AG04449 (cell line): ENCODE measurements around the gene ZDHHC22.

Experiments used
- CTCF ChIA-PET: fragments of 350-600 bp; formaldehyde crosslinking; extraction: SDS; loops from one replicate; lab custom pipeline; 2021; ENCODE audit warnings: antibody characterized with exemption; lab: Yijun Ruan, JAX
- POLR2A ChIA-PET: fragments of 400-600, 350-600 bp; formaldehyde crosslinking; extraction: SDS; loops from one replicate; lab custom pipeline; 2020; ENCODE audit warnings: antibody characterized with exemption, inconsistent platforms; lab: Yijun Ruan, JAX
- DNase-seq: peaks from one replicate; pipeline ENCODE4 v3.0.0-alpha.2; 2010; ENCODE audit warnings: low read depth, low spot score
- H3K4me3 ChIP-seq: 2 replicates; pipeline ENCODE4 v1.5.1; 2011; ENCODE audit warnings: low read depth, mild to moderate bottlenecking, control low read depth, low read length
- TF ChIP-seq, protein P1 (sequence below): IDR thresholded peaks from one replicate; pipeline ENCODE4 v1.5.1; 2011; ENCODE audit warnings: mild to moderate bottlenecking, moderate library complexity, low read length, control low read depth, inconsistent platforms; ENCODE audit not compliant: insufficient read depth; ENCODE audit errors: missing control alignments

The ZDHHC22 gene

GRCh38 chr14:77133720-77134338 lies 7.8 kb downstream of the ZDHHC22 start:
- DNase-seq = no peak
- ChIA-PET POLR2A (no interaction called here), CTCF (interaction anchor here (1.1 to 2.4 kb wide), 6 partner anchors 9 to 261 kb away, joined by 3 to 21 read pairs (median 7); no protein-coding TSS in a partner anchor)
- no peak overlapping the region for H3K4me3 ChIP-seq
- TF ChIP-seq, protein P1, sequence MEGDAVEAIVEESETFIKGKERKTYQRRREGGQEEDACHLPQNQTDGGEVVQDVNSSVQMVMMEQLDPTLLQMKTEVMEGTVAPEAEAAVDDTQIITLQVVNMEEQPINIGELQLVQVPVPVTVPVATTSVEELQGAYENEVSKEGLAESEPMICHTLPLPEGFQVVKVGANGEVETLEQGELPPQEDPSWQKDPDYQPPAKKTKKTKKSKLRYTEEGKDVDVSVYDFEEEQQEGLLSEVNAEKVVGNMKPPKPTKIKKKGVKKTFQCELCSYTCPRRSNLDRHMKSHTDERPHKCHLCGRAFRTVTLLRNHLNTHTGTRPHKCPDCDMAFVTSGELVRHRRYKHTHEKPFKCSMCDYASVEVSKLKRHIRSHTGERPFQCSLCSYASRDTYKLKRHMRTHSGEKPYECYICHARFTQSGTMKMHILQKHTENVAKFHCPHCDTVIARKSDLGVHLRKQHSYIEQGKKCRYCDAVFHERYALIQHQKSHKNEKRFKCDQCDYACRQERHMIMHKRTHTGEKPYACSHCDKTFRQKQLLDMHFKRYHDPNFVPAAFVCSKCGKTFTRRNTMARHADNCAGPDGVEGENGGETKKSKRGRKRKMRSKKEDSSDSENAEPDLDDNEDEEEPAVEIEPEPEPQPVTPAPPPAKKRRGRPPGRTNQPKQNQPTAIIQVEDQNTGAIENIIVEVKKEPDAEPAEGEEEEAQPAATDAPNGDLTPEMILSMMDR = no peak

- no peak for DNase-seq
- POLR2A ChIA-PET = no interaction called here
- H3K4me3 ChIP-seq = no peak overlapping the region
- TF ChIP-seq, protein P1 = no peak
- CTCF ChIA-PET = no interaction called here
Observed at GRCh38 chr14:77131871-77132486, 9.6 kb downstream of the ZDHHC22 start.

GRCh38 chr14:77131206-77131605 lies 10.4 kb downstream of the ZDHHC22 start:
- CTCF ChIA-PET = no interaction called here
- TF ChIP-seq, protein P1 = no peak
- DNase-seq = no peak
- POLR2A ChIA-PET = no interaction called here
- no peak overlapping the region for H3K4me3 ChIP-seq

GRCh38 chr14:77130386-77130785 lies 11.2 kb downstream of the ZDHHC22 start:
- no peak for DNase-seq
- ChIA-PET POLR2A (no interaction called here), CTCF (no interaction called here)
- H3K4me3 ChIP-seq = no peak overlapping the region
- TF ChIP-seq, protein P1 = no peak

DNA sequence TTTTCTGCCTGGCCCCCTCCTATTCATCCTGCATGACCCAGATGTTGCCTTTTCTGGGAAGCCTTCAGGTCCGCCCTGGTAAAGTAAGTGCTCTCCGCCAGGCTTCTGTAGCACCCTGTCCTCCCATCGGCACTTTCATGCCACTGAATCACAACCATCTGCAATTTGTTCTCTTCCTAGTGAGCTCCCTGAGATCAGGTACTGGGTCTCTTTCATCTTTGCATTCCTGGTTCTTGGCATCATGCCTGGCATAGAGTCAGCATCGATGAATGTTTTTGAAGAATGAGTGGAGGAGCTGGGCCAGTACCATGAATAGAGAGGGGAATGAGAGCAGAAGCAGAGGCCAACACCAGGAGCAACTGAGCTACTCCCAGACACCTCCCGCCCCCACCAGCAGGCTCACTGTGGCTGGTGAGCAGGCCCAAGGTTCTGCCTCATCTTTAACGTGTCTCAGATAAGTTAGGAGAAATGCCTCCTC lies 13.1 kb downstream of the ZDHHC22 start:
- no peak overlapping the region for H3K4me3 ChIP-seq
- POLR2A ChIA-PET = no interaction called here
- DNase-seq = no peak
- TF ChIP-seq, protein P1 = no peak
- CTCF ChIA-PET = interaction anchor here (1.2 to 3.7 kb wide), 3 partner anchors 10 to 29 kb away, joined by 3 to 14 read pairs (median 4); partner anchors contain the start of gene ZDHHC22

GRCh38 chr14:77126461-77126990 lies 15.1 kb downstream of the ZDHHC22 start:
- ChIA-PET CTCF (interaction anchor here (0.7 to 7.6 kb wide), 9 partner anchors 9 to 252 kb away, joined by 3 to 72 read pairs (median 4); partner anchors contain the start of genes CIPC and ZDHHC22), POLR2A (no interaction called here)
- TF ChIP-seq, protein P1 = no peak
- H3K4me3 ChIP-seq = no peak overlapping the region
- no peak for DNase-seq
